Smooth muscle cell of the umbilical artery (primary cell): ENCODE results near the gene SLC8A3. TPM values are rescaled to one million over a fixed set of nuclear protein-coding genes. Genes with fewer than 3 reads are reported as not detected.

Experiments
- total RNA-seq: library from RNA; depleted of rRNA; stranded (reverse); fragments of >200 nt; gene quantifications from 2 replicates; pipeline ENCODE4 v1.2.3, GENCODE V29; 2014

SLC8A3 gene
- 0.65 and 0.89 TPM in 2 replicates for total RNA-seq

GRCh38 chr14:70188659-70189455 lies at the start of gene SLC8A3:
Gene SLC8A3, minus strand, starts transcription at chr14:70188951. Its CDS starts 20,529 bp downstream, at chr14:70168422.

Other genes with a start within 250 kb of the SLC8A3 start
- gene COX16, start 170.7 kb upstream of the SLC8A3 start, total RNA-seq: 34.9 and 48.4 TPM in 2 replicates
- gene SYNJ2BP, start 228.1 kb upstream of the SLC8A3 start, total RNA-seq: 19.2 and 19.6 TPM in 2 replicates